B cell (primary cell): Measurements from ENCODE around the gene SAMD3. TPM values are rescaled to one million over a fixed set of nuclear protein-coding genes. Genes with fewer than 3 reads are reported as not detected.

ENCODE experiments used
- ATAC-seq: fragments of 200-7000 bp; cut with Tn5 transposase; one replicate; pipeline ENCODE4 v1.10.0; 2021; ENCODE audit warnings: low read depth, mild to moderate bottlenecking, moderate number of reproducible peaks, moderate library complexity
- CTCF ChIA-PET: fragments of 350-600 bp; sonication (Branson Sonifier 250); formaldehyde crosslinking; loops from one replicate; lab custom pipeline; 2021; ENCODE audit warnings: antibody characterized with exemption, inconsistent platforms; lab: Charles Lee
- POLR2A ChIA-PET: fragments of 350-600 bp; sonication (Branson Sonifier 250); formaldehyde crosslinking; loops from one replicate; lab custom pipeline; 2021; ENCODE audit warnings: antibody characterized with exemption; lab: Charles Lee
- DNase-seq: peaks from one replicate; pipeline ENCODE4 v3.0.0; 2013
- H2AFZ ChIP-seq: 2 replicates; pipeline ENCODE4 v1.6.1; 2012; ENCODE audit warnings: mild to moderate bottlenecking, low read depth, low read length; ENCODE audit not compliant: insufficient read depth, poor library complexity, severe bottlenecking
- H3K27ac ChIP-seq, 2 donors: 1 replicate in 1 of 2; 2 replicates in 1 of 2; pipeline ENCODE4 v1.5.1; 2012 to 2013; ENCODE audit warnings: low read length in 2 of 2, mild to moderate bottlenecking in 2 of 2, moderate library complexity in 1 of 2
- H3K27me3 ChIP-seq, 4 experiments: fragments of 200-600 bp in 1 of 4; sonication (generic) in 1 of 4; replicated peaks in 1 of 4; 1 replicate in 2 of 4; 2 replicates in 2 of 4; pipeline versions ENCODE4 v1.6.1 to v1.7.0; 2013 to 2016; ENCODE audit warnings: low read length in 3 of 4, mild to moderate bottlenecking in 2 of 4, mixed read lengths in 1 of 4, moderate library complexity in 1 of 4; ENCODE audit not compliant: insufficient read depth in 4 of 4, control insufficient read depth in 3 of 4; ENCODE audit errors: control extremely low read depth in 1 of 4
- H3K36me3 ChIP-seq, 2 experiments: replicated peaks in 1 of 2; 1 replicate in 1 of 2; 2 replicates in 1 of 2; pipeline versions ENCODE4 v1.6.1 to v1.7.1; 2013; ENCODE audit warnings: low read length in 1 of 2; ENCODE audit not compliant: insufficient read depth in 2 of 2, control insufficient read depth in 1 of 2; ENCODE audit errors: control extremely low read depth in 1 of 2, extremely low read depth in 1 of 2
- H3K4me1 ChIP-seq, 2 donors: fragments of 200-600 bp in 1 of 2; sonication (generic) in 1 of 2; 1 replicate in 1 of 2; 2 replicates in 1 of 2; pipeline versions ENCODE4 v1.5.1 to v1.6.1; 2013 to 2017; ENCODE audit warnings: low read length in 2 of 2; ENCODE audit not compliant: control insufficient read depth in 2 of 2, insufficient read depth in 2 of 2
- H3K4me2 ChIP-seq: replicated peaks from 2 replicates; pipeline ENCODE3; 2012; ENCODE audit warnings: mild to moderate bottlenecking, low read depth, low read length; ENCODE audit not compliant: poor library complexity, severe bottlenecking
- H3K4me3 ChIP-seq, 5 experiments: fragments of 200-600 bp in 1 of 5; sonication (generic) in 1 of 5; 1 replicate in 3 of 5; 2 replicates in 2 of 5; pipeline versions ENCODE4 v1.5.1 to v1.7.0; 2011 to 2016; ENCODE audit warnings: low read length in 4 of 5, mild to moderate bottlenecking in 4 of 5, low read depth in 2 of 5, control low read depth in 1 of 5, moderate library complexity in 1 of 5; ENCODE audit not compliant: insufficient read depth in 1 of 5; ENCODE audit errors: control extremely low read depth in 1 of 5, extremely low read depth in 1 of 5
- H3K79me2 ChIP-seq: fragments of 200-600 bp; sonication (generic); one replicate; pipeline ENCODE4 v1.6.0; 2016; ENCODE audit warnings: low read length; ENCODE audit not compliant: control insufficient read depth, insufficient read depth
- H3K9ac ChIP-seq: fragments of 200-600 bp; sonication (generic); 2 replicates; pipeline ENCODE4 v1.6.1; 2017; ENCODE audit warnings: mild to moderate bottlenecking, low read length, moderate library complexity
- H3K9me3 ChIP-seq, 3 donors: one replicate each; pipeline versions ENCODE4 v1.6.1 to v1.7.1; 2013; ENCODE audit warnings: low read length in 2 of 3; ENCODE audit not compliant: control insufficient read depth in 2 of 3, insufficient read depth in 1 of 3; ENCODE audit errors: control extremely low read depth in 1 of 3
- H4K20me1 ChIP-seq: 2 replicates; pipeline ENCODE4 v1.6.0; 2012; ENCODE audit warnings: mild to moderate bottlenecking, low read length; ENCODE audit not compliant: insufficient read depth, control insufficient read depth, poor library complexity, severe bottlenecking
- H3K27ac Mint-ChIP-seq: one replicate; pipeline ENCODE4 v1.8.0; 2021; ENCODE audit warnings: mixed read lengths
- H3K27me3 Mint-ChIP-seq: one replicate; pipeline ENCODE4 v1.8.0; 2021; ENCODE audit warnings: mixed read lengths
- H3K4me1 Mint-ChIP-seq: one replicate; pipeline ENCODE4 v1.8.0; 2021; ENCODE audit warnings: mixed read lengths
- H3K4me3 Mint-ChIP-seq: one replicate; pipeline ENCODE4 v1.8.0; 2021; ENCODE audit warnings: mixed read lengths
- H3K9me3 Mint-ChIP-seq: one replicate; pipeline ENCODE4 v1.8.0; 2022; ENCODE audit warnings: mixed read lengths; ENCODE audit not compliant: insufficient read depth
- EZH2 ChIP-seq: IDR thresholded peaks from 2 replicates; pipeline ENCODE4 v1.6.1; 2012; ENCODE audit warnings: borderline replicate concordance, low read depth, mild to moderate bottlenecking, moderate library complexity, low read length; ENCODE audit not compliant: insufficient read depth, poor library complexity, severe bottlenecking
- whole genome bisulfite sequencing: methylation state at CpG from one replicate; pipeline ENCODE4 v1.1.5; 2013; ENCODE audit warnings: missing lambda C conversion rate; ENCODE audit not compliant: insufficient coverage; 5-methylcytosine and 5-hydroxymethylcytosine counted together
- intact Hi-C: fragments of 100-400 bp; cut with micrococcal nuclease; formaldehyde crosslinking; loops from one replicate; pipeline ENCODE4 v1.10.0; 2022
- polyA plus RNA-seq: library from polyadenylated mRNA; depleted of rRNA; stranded (reverse); fragments of >200 nt; gene quantifications from 2 replicates; pipeline ENCODE4 v1.2.3, GENCODE V29; 2012
- total RNA-seq, 2 donors: library from RNA; stranded (reverse); fragments of 120-200 nt in 1 of 2; gene quantifications; 1 replicate in 1 of 2; 2 replicates in 1 of 2; pipeline versions ENCODE4 v1.2.3 to v1.2.4, GENCODE V29; 2013 to 2022
- TF ChIP-seq, protein P1 (sequence below): fragments of 200-600 bp; IDR thresholded peaks from one replicate; pipeline ENCODE4 v1.8.0; 2022; ENCODE audit warnings: antibody characterized with exemption, mild to moderate bottlenecking

SAMD3 gene
- total and polyA plus RNA-seq, 2 donors (not counting 1 experiment from before 2014, with no cell fraction given), result 0.57 to 3.8 TPM

DNA sequence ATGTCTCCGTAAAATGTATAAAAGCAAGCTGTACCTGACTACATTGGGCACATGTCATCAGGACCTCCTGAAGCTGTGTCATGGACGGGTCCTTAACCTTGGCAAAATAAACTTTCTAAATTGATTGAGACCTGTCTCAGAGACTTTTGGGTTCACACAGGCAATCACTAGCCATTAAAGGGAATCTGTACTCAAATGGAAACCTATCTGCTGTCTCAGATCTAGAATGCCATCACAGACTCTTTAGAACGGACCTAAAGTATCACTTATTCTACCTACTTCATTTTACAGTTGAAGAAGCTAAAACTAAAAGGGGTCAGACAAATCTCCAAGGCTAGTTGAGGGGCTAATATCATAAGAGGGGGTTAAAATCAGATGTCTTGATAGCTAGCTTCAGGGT lies 11.1 kb downstream of the SAMD3 start:
- Histone ChIP-seq H3K4me2 (no peak overlapping the region), H3K27ac (no peak overlapping the region), H3K9ac (no peak overlapping the region), H3K27me3 (no peaks in the 10 kb centered on the region), H4K20me1 (no peaks in the 10 kb centered on the region), H3K4me1 (peaks cover 3 to 6% of the 10 kb centered on the region in 2 donors), H3K36me3 (no peaks in the 10 kb centered on the region), H2AFZ (no peak overlapping the region), H3K9me3 (no peaks in the 10 kb centered on the region), H3K4me3 (no peak overlapping the region), H3K79me2 (no peaks in the 10 kb centered on the region)
- Mint-ChIP-seq H3K27me3 (no peaks in the 10 kb centered on the region), H3K4me3 (no peak overlapping the region), H3K27ac (no peak overlapping the region), H3K4me1 (peaks cover 8% of the 10 kb centered on the region), H3K9me3 (no peaks in the 10 kb centered on the region)
- ATAC-seq (no peak), DNase-seq (no peak)
- POLR2A ChIA-PET, result no interaction called here
- intact Hi-C loops, result no loop called here
- CTCF ChIA-PET, result no interaction called here
- TF ChIP-seq EZH2, result no peak
- TF ChIP-seq, protein P1, sequence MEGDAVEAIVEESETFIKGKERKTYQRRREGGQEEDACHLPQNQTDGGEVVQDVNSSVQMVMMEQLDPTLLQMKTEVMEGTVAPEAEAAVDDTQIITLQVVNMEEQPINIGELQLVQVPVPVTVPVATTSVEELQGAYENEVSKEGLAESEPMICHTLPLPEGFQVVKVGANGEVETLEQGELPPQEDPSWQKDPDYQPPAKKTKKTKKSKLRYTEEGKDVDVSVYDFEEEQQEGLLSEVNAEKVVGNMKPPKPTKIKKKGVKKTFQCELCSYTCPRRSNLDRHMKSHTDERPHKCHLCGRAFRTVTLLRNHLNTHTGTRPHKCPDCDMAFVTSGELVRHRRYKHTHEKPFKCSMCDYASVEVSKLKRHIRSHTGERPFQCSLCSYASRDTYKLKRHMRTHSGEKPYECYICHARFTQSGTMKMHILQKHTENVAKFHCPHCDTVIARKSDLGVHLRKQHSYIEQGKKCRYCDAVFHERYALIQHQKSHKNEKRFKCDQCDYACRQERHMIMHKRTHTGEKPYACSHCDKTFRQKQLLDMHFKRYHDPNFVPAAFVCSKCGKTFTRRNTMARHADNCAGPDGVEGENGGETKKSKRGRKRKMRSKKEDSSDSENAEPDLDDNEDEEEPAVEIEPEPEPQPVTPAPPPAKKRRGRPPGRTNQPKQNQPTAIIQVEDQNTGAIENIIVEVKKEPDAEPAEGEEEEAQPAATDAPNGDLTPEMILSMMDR, result no peak
- WGBS, result 81% methylated on average over 2 of the region's 3 CpGs

DNA sequence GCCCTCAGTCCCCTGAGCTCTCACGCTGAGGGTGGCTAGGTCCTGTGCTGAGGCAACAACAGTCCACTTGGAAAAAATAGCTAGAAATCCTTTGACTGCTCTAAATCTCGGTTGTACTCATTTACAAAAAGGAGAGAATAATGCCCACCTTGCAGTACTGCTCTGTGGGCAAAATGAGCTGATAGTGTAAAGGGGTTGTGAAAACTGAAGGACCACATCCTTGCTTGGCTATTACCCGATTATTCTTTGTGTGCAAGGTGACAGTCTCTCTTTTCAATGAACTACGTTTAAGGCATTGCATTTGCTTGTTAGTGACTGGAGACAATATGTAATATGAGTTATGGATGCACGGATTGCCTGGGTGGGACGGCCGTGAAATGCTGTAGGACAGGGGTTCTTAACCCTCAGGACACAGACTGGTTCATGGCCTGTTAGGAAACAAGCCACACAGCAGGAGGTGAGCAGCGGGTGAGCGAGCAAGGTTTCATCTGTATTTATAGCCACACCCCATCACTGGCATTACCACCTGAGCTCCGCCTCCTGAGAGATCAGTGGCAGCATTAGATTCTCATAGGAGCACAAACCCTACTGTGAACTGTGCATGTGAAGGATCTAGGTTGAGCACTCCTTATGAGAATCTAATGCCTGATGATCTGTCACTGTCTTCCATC lies 14.6 kb downstream of the SAMD3 start:
- H2AFZ ChIP-seq, result no peak overlapping the region
- ATAC-seq (no peak), DNase-seq (no peak)
- no peaks in the 10 kb centered on the region for H3K27me3 ChIP-seq
- intact Hi-C loops, result no loop called here
- H3K79me2 ChIP-seq, result no peaks in the 10 kb centered on the region
- H3K27ac Mint-ChIP-seq, result no peak overlapping the region
- H3K27ac ChIP-seq, result no peak overlapping the region
- ChIA-PET POLR2A (no interaction called here), CTCF (no interaction called here)
- 100% methylated on average over 8 of the region's 10 CpGs for WGBS
- no peaks in the 10 kb centered on the region for H3K27me3 Mint-ChIP-seq
- H3K4me1 ChIP-seq, result peaks cover 0 to 7% of the 10 kb centered on the region in 2 donors
- H3K9me3 ChIP-seq, result no peaks in the 10 kb centered on the region
- no peak overlapping the region for H3K4me3 ChIP-seq
- no peak overlapping the region for H3K4me2 ChIP-seq
- H3K4me3 Mint-ChIP-seq, result no peak overlapping the region
- H3K9ac ChIP-seq, result no peak overlapping the region
- H3K9me3 Mint-ChIP-seq, result no peaks in the 10 kb centered on the region
- TF ChIP-seq, protein P1, result no peak
- TF ChIP-seq EZH2, result no peak
- H3K36me3 ChIP-seq, result no peaks in the 10 kb centered on the region
- peaks cover 9% of the 10 kb centered on the region for H3K4me1 Mint-ChIP-seq
- no peaks in the 10 kb centered on the region for H4K20me1 ChIP-seq
